Measurements from ENCODE around the gene PTPN14. TPM values are rescaled to one million over a fixed set of nuclear protein-coding genes. Genes with fewer than 3 reads are reported as not detected.
A peak's percentile ranks its signal among the peaks of the same experiment; 100 is the strongest.

The PTPN14 gene
- total and polyA plus RNA-seq, 3 donors from 2014 or later: 14.8 to 59.2 (median 42.2) TPM

- DNase-seq: no peak
- Histone ChIP-seq H3K36me3 (ENCODE audit: low read depth, missing control alignments) (no peaks in the 10 kb centered on the region), H3K4me1 (peaks cover 23% of the 10 kb centered on the region), H3K4me3 (no peak overlapping the region), H3K27ac (no peak overlapping the region), H3K27me3 (no peaks in the 10 kb centered on the region), H3K9me3 (no peaks in the 10 kb centered on the region)
- intact Hi-C loops (cut with DNase I; ENCODE audit: low total_unique reads): no loop called here
- WGBS, 2 donors: 88 to 95% methylated on average over 5 of the region's 5 CpGs
- TF ChIP-seq CTCF (IDR thresholded peaks at IDR 0.05) (no peak), POLR2A (IDR thresholded peaks at IDR 0.05) (no peak)
Observed at GRCh38 chr1:214504330-214504729, 47.1 kb downstream of the PTPN14 start.

- intact Hi-C loops (cut with DNase I; ENCODE audit: low total_unique reads): no loop called here
- Histone ChIP-seq H3K27ac (no peak overlapping the region), H3K4me1 (peaks cover 29% of the 10 kb centered on the region), H3K9me3 (no peaks in the 10 kb centered on the region), H3K27me3 (no peaks in the 10 kb centered on the region), H3K36me3 (ENCODE audit: low read depth, missing control alignments) (no peaks in the 10 kb centered on the region), H3K4me3 (no peak overlapping the region)
- no peak for DNase-seq
- no peak for TF ChIP-seq POLR2A (IDR thresholded peaks at IDR 0.05)
- no peak for TF ChIP-seq CTCF (IDR thresholded peaks at IDR 0.05)
- WGBS, 2 donors: 86 to 89% methylated on average over 4 of the region's 4 CpGs
Observed at GRCh38 chr1:214503553-214503952, 47.8 kb downstream of the PTPN14 start.

- Histone ChIP-seq H3K4me1 (peaks cover 40% of the 10 kb centered on the region), H3K36me3 (ENCODE audit: low read depth, missing control alignments) (no peaks in the 10 kb centered on the region), H3K27ac (peak overlapping the region; percentile 75 to 87), H3K4me3 (no peak overlapping the region), H3K9me3 (no peaks in the 10 kb centered on the region), H3K27me3 (no peaks in the 10 kb centered on the region)
- 37 to 50% methylated on average over 4 of the region's 4 CpGs for WGBS, 2 donors
- TF ChIP-seq POLR2A (IDR thresholded peaks at IDR 0.05): no peak
- no peak for TF ChIP-seq CTCF (IDR thresholded peaks at IDR 0.05)
- peak; percentile 32 for DNase-seq
- intact Hi-C loops (cut with DNase I; ENCODE audit: low total_unique reads): no loop called here
Observed at GRCh38 chr1:214500340-214501055, 50.9 kb downstream of the PTPN14 start.

GRCh38 chr1:214499732-214500131, 51.7 kb downstream of the PTPN14 start:
- TF ChIP-seq CTCF (IDR thresholded peaks at IDR 0.05): no peak
- DNase-seq: no peak
- Histone ChIP-seq H3K9me3 (no peaks in the 10 kb centered on the region), H3K4me1 (peaks cover 36% of the 10 kb centered on the region), H3K36me3 (ENCODE audit: low read depth, missing control alignments) (no peaks in the 10 kb centered on the region), H3K27ac (peak overlapping the region; percentile 75 to 87), H3K4me3 (no peak overlapping the region), H3K27me3 (no peaks in the 10 kb centered on the region)
- 53 to 60% methylated on average over 4 of the region's 4 CpGs for WGBS, 2 donors
- intact Hi-C loops (cut with DNase I; ENCODE audit: low total_unique reads): no loop called here

GRCh38 chr1:214498021-214498420, 53.4 kb downstream of the PTPN14 start:
- WGBS, 2 donors: 25 to 42% methylated on average over 1 of the region's 1 CpG
- no peak overlapping the region for H3K4me3 ChIP-seq
- H3K4me1 ChIP-seq: peaks cover 36% of the 10 kb centered on the region
- H3K27me3 ChIP-seq: no peaks in the 10 kb centered on the region
- intact Hi-C loops (cut with DNase I; ENCODE audit: low total_unique reads): no loop called here
- DNase-seq: no peak
- H3K9me3 ChIP-seq: no peaks in the 10 kb centered on the region
- H3K27ac ChIP-seq: peak overlapping the region; percentile 75 to 87
- H3K36me3 ChIP-seq (ENCODE audit: low read depth, missing control alignments): no peaks in the 10 kb centered on the region
- TF ChIP-seq POLR2A (IDR thresholded peaks at IDR 0.05) (no peak), CTCF (IDR thresholded peaks at IDR 0.05) (no peak)
